Fibroblast of lung (primary cell): ENCODE results near the gene USP6. TPM values are rescaled to one million over a fixed set of nuclear protein-coding genes. Genes with fewer than 3 reads are reported as not detected.

ENCODE experiments used
- DNase-seq, 2 donors: peaks; one replicate each; pipeline versions ENCODE4 v3.0.0 to v3.0.0-alpha.2; 2010; ENCODE audit warnings: low read depth in 2 of 2
- H2AFZ ChIP-seq: 2 replicates; pipeline ENCODE4 v1.5.1; 2012; ENCODE audit warnings: low read length, control low read depth, inconsistent platforms
- H3K27ac ChIP-seq: 2 replicates; pipeline ENCODE4 v1.5.1; 2011; ENCODE audit warnings: low read length, control low read depth; ENCODE audit not compliant: insufficient read depth
- H3K27me3 ChIP-seq: 2 replicates; pipeline ENCODE4 v1.5.1; 2011; ENCODE audit warnings: mild to moderate bottlenecking, low read length; ENCODE audit not compliant: control insufficient read depth, insufficient read depth
- H3K36me3 ChIP-seq: 2 replicates; pipeline ENCODE4 v1.5.1; 2011; ENCODE audit warnings: low read length; ENCODE audit not compliant: control insufficient read depth, insufficient read depth
- H3K4me1 ChIP-seq: 2 replicates; pipeline ENCODE4 v1.5.1; 2011; ENCODE audit warnings: low read length; ENCODE audit not compliant: control insufficient read depth, insufficient read depth; ENCODE audit errors: extremely low read depth
- H3K4me2 ChIP-seq: 2 replicates; pipeline ENCODE4 v1.5.1; 2011; ENCODE audit warnings: low read length, control low read depth; ENCODE audit not compliant: insufficient read depth; ENCODE audit errors: extremely low read depth
- H3K4me3 ChIP-seq, 4 experiments: fragments of 200-600 bp in 1 of 4; sonication (generic) in 1 of 4; replicated peaks in 1 of 4; 2 replicates each; pipeline ENCODE4 v1.5.1; 2011 to 2016; ENCODE audit warnings: low read length in 4 of 4, low read depth in 3 of 4, mild to moderate bottlenecking in 3 of 4, control low read depth in 2 of 4, inconsistent platforms in 1 of 4, mixed read lengths in 1 of 4; ENCODE audit not compliant: insufficient read depth in 1 of 4; ENCODE audit errors: control extremely low read depth in 1 of 4
- H3K79me2 ChIP-seq: 2 replicates; pipeline ENCODE4 v1.5.1; 2012; ENCODE audit warnings: mild to moderate bottlenecking, low read length, inconsistent platforms; ENCODE audit not compliant: control insufficient read depth, insufficient read depth
- H3K9ac ChIP-seq: 2 replicates; pipeline ENCODE4 v1.5.1; 2011; ENCODE audit warnings: mild to moderate bottlenecking, low read length, control low read depth; ENCODE audit not compliant: insufficient read depth
- H3K9me3 ChIP-seq: 2 replicates; pipeline ENCODE4 v1.5.1; 2012; ENCODE audit warnings: low read depth, low read length; ENCODE audit not compliant: control insufficient read depth, insufficient read depth
- H4K20me1 ChIP-seq: 2 replicates; pipeline ENCODE4 v1.5.1; 2011; ENCODE audit warnings: low read length; ENCODE audit not compliant: control insufficient read depth, insufficient read depth; ENCODE audit errors: extremely low read depth
- CTCF ChIP-seq, 2 donors: IDR thresholded peaks in 1 of 2; conservative IDR thresholded peaks in 1 of 2; 1 replicate in 1 of 2; 2 replicates in 1 of 2; pipeline ENCODE4 v1.5.1; 2011 to 2012; ENCODE audit warnings: low read length in 2 of 2, control low read depth in 1 of 2, inconsistent platforms in 1 of 2, low read depth in 1 of 2, mild to moderate bottlenecking in 1 of 2
- EZH2 ChIP-seq: IDR thresholded peaks from 2 replicates; pipeline ENCODE4 v1.5.1; 2012; ENCODE audit warnings: low read length, control low read depth, mild to moderate bottlenecking; ENCODE audit errors: missing control alignments
- polyA plus RNA-seq, 2 donors: library from polyadenylated mRNA; depleted of rRNA in 1 of 2; stranded (reverse) in 1 of 2; unstranded in 1 of 2; fragments of >200 nt; gene quantifications; 2 replicates each; pipeline ENCODE4 v1.2.1, GENCODE V29; 2011 to 2012; ENCODE audit warnings: missing spikeins in 1 of 2
- total RNA-seq: library from RNA; depleted of rRNA; stranded (reverse); fragments of >200 nt; gene quantifications from 2 replicates; pipeline ENCODE4 v1.2.1, GENCODE V29; 2014

Gene USP6
- total and polyA plus RNA-seq, 2 donors (not counting 1 experiment from before 2014, with no cell fraction given) = 0.01 TPM; not detected in 1

GRCh38 chr17:5194346-5194745, 78.5 kb downstream of the USP6 start:
- Histone ChIP-seq H3K27ac (no peak overlapping the region), H3K79me2 (peaks cover 4% of the 10 kb centered on the region), H3K9me3 (no peaks in the 10 kb centered on the region), H3K4me2 (no peak overlapping the region), H4K20me1 (no peaks in the 10 kb centered on the region), H3K36me3 (no peaks in the 10 kb centered on the region), H3K4me3 (no peak overlapping the region), H3K9ac (no peak overlapping the region), H2AFZ (no peak overlapping the region), H3K4me1 (peaks cover 2% of the 10 kb centered on the region), H3K27me3 (no peaks in the 10 kb centered on the region)
- DNase-seq = no peak
- TF ChIP-seq EZH2 (no peak), CTCF (conservative IDR thresholded peaks at IDR 0.05 in 1 of 2, IDR thresholded peaks at IDR 0.05 in 1 of 2; ENCODE audit: low read depth in 1 of 2, low read length in 2 of 2) (no peak)

GRCh38 chr17:5198472-5198871, 82.6 kb downstream of the USP6 start:
- Histone ChIP-seq H3K79me2 (no peaks in the 10 kb centered on the region), H3K9me3 (no peaks in the 10 kb centered on the region), H3K4me2 (no peak overlapping the region), H3K27me3 (no peaks in the 10 kb centered on the region), H3K27ac (no peak overlapping the region), H3K4me3 (no peak overlapping the region), H3K4me1 (no peaks in the 10 kb centered on the region), H3K9ac (no peak overlapping the region), H4K20me1 (no peaks in the 10 kb centered on the region), H3K36me3 (no peaks in the 10 kb centered on the region), H2AFZ (no peak overlapping the region)
- DNase-seq = no peak
- no peak for TF ChIP-seq CTCF (conservative IDR thresholded peaks at IDR 0.05 in 1 of 2, IDR thresholded peaks at IDR 0.05 in 1 of 2; ENCODE audit: low read depth in 1 of 2, low read length in 2 of 2)
- no peak for TF ChIP-seq EZH2

- TF ChIP-seq EZH2 = no peak
- TF ChIP-seq CTCF (conservative IDR thresholded peaks at IDR 0.05 in 1 of 2, IDR thresholded peaks at IDR 0.05 in 1 of 2; ENCODE audit: low read depth in 1 of 2, low read length in 2 of 2) = no peak
- Histone ChIP-seq H2AFZ (no peak overlapping the region), H3K4me3 (no peak overlapping the region), H4K20me1 (no peaks in the 10 kb centered on the region), H3K9ac (no peak overlapping the region), H3K27ac (no peak overlapping the region), H3K79me2 (no peaks in the 10 kb centered on the region), H3K4me2 (no peak overlapping the region), H3K27me3 (no peaks in the 10 kb centered on the region), H3K9me3 (no peaks in the 10 kb centered on the region), H3K36me3 (no peaks in the 10 kb centered on the region), H3K4me1 (no peaks in the 10 kb centered on the region)
- no peak for DNase-seq
Measured at GRCh38 chr17:5200360-5200759, 84.5 kb downstream of the USP6 start.
